Suprapubic skin (tissue), 4 donors: ENCODE results near the gene UGT3A1. TPM values are rescaled to one million over a fixed set of nuclear protein-coding genes. Genes with fewer than 3 reads are reported as not detected.

Experiments used
- DNase-seq, 2 donors: peaks; one replicate each; pipeline ENCODE4 v3.0.0-alpha.2; 2019; ENCODE audit warnings: low spot score in 2 of 2
- H3K27ac ChIP-seq: fragments of 200-600 bp; sonication (generic); one replicate; pipeline ENCODE4 v1.5.1; 2019
- H3K27me3 ChIP-seq: fragments of 200-600 bp; sonication (generic); one replicate; pipeline ENCODE4 v1.5.1; 2019
- H3K36me3 ChIP-seq: fragments of 200-600 bp; sonication (generic); one replicate; pipeline ENCODE4 v1.5.1; 2019
- H3K4me1 ChIP-seq: fragments of 200-600 bp; sonication (generic); one replicate; pipeline ENCODE4 v1.5.1; 2019
- H3K4me3 ChIP-seq: fragments of 200-600 bp; sonication (generic); one replicate; pipeline ENCODE4 v1.5.1; 2019; ENCODE audit warnings: mild to moderate bottlenecking
- H3K9me3 ChIP-seq: fragments of 200-600 bp; sonication (generic); one replicate; pipeline ENCODE4 v1.5.1; 2019
- CTCF ChIP-seq, 2 donors: fragments of 200-600 bp in 1 of 2; fragments of 450-650 bp in 1 of 2; sonication (generic) in 1 of 2; IDR thresholded peaks; one replicate each; pipeline ENCODE4 v1.5.1; 2016 to 2019; ENCODE audit warnings: antibody characterized with exemption in 2 of 2, mild to moderate bottlenecking in 1 of 2, moderate library complexity in 1 of 2
- EP300 ChIP-seq: sonication (generic); formaldehyde crosslinking; IDR thresholded peaks from one replicate; pipeline ENCODE4 v1.6.1; 2017; ENCODE audit warnings: antibody characterized with exemption
- POLR2A ChIP-seq, 2 donors: fragments of 450-650 bp; IDR thresholded peaks; one replicate each; pipeline ENCODE4 v1.6.1; 2017; ENCODE audit warnings: antibody characterized with exemption in 2 of 2, mild to moderate bottlenecking in 2 of 2, moderate library complexity in 2 of 2
- POLR2AphosphoS5 ChIP-seq, 3 donors: sonication (generic); formaldehyde crosslinking; IDR thresholded peaks; one replicate each; pipeline ENCODE4 v1.6.1; 2017; ENCODE audit warnings: antibody characterized with exemption in 3 of 3
- WGBS: methylation state at CpG from one replicate; pipeline ENCODE4 v1.1.5; 2018; 5-methylcytosine and 5-hydroxymethylcytosine counted together
- total RNA-seq, 4 donors: library from RNA; depleted of rRNA; stranded (reverse); fragments of >200 nt; gene quantifications; one replicate each; pipeline ENCODE4 v1.1.0, GENCODE V29; 2016

UGT3A1 gene
- total RNA-seq, 4 donors from 2014 or later: 0.13 to 0.19 TPM; not detected in 2

DNA sequence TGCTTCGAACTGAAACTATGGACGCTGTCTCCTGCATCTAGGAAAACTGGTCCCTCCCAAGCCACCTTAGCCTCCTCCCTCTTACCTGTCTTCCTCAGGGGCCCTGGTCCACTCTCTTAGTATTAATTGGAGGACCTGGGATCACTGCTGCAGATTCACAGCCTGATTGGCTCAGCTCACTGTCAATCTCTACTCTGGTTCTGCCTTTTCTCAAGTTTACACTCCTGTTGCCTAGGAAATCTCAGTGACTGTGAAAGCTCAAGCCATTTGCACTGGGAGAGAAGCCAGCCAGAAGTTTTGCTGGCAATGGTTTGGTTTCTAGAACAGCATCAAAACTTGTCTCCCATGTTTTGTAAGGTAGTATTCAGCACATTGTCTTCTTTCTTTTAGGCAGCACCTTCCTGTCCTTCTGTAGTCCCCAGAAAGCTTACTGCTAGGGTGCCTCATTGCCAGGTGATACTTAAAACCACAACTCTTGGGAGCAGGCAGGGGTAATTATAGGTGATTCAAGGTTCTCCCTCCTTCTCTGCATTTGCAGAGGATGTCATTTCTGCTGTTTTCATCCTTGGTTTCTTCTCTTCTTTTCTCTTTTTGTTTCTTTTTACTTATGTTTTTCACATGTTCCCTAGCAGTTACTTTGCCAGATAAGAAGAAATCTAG, 52.5 kb downstream of the UGT3A1 start, which contains the start of gene CAPSL:
TSS of gene CAPSL (minus strand) at position 55 of the 660 bp plus-strand sequence. CDS start 17,502 bp downstream, outside the sequence.
- DNase-seq: no peak
- Histone ChIP-seq H3K27me3 (no peaks in the 10 kb centered on the region), H3K4me1 (no peaks in the 10 kb centered on the region), H3K4me3 (no peak within 1 kb of the TSS), H3K9me3 (no peaks in the 10 kb centered on the region), H3K36me3 (no peaks in the 10 kb centered on the region), H3K27ac (no peak within 1 kb of the TSS)
- 35% methylated on average over 2 of the region's 2 CpGs for WGBS
- no peak for TF ChIP-seq POLR2A (IDR thresholded peaks at IDR 0.05)
- TF ChIP-seq EP300: no peak
- no peak for TF ChIP-seq CTCF (IDR thresholded peaks at IDR 0.05)
- no peak for TF ChIP-seq POLR2AphosphoS5 (IDR thresholded peaks at IDR 0.05)

DNA sequence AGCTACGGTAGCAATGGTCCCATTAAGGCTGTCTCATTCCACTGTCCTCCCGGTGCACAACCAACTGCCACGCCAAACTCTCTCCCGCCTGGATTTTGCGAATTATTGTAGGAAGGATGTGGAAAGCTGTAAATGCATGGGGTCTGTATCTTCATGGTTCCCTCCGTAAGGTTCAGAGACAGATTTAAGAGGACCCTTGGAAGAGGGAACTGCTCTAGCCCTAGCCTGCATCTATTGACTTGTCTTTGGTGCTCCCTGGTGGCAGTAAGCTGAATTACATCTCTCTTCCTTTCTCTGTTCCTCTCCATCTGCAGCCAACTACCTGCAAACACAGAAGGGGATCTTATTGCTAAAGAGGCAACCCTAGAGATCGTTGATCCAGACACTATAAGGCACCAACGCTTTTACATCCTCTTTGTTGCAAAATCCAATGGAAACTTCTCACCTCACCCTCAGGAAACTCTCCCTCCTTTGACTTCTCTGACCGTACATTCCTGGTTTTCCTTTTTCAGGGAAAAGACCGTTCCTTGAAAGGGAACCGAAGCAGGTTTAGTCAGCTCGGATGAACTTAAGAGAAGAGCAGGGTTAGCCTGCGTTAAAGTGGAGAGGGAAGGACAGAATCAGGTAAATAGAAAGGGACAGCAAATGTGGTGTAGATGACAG, 64.7 kb downstream of the UGT3A1 start:
- 32% methylated on average over 13 of the region's 13 CpGs for WGBS
- TF ChIP-seq CTCF (IDR thresholded peaks at IDR 0.05): peak; percentile 73 to 77
- no peak for TF ChIP-seq POLR2A (IDR thresholded peaks at IDR 0.05)
- TF ChIP-seq EP300: no peak
- no peak for TF ChIP-seq POLR2AphosphoS5 (IDR thresholded peaks at IDR 0.05)
- Histone ChIP-seq H3K4me1 (peaks cover 12% of the 10 kb centered on the region), H3K27me3 (peaks cover 39% of the 10 kb centered on the region), H3K9me3 (no peaks in the 10 kb centered on the region), H3K4me3 (no peak overlapping the region), H3K27ac (no peak overlapping the region), H3K36me3 (no peaks in the 10 kb centered on the region)
- no peak for DNase-seq

DNA sequence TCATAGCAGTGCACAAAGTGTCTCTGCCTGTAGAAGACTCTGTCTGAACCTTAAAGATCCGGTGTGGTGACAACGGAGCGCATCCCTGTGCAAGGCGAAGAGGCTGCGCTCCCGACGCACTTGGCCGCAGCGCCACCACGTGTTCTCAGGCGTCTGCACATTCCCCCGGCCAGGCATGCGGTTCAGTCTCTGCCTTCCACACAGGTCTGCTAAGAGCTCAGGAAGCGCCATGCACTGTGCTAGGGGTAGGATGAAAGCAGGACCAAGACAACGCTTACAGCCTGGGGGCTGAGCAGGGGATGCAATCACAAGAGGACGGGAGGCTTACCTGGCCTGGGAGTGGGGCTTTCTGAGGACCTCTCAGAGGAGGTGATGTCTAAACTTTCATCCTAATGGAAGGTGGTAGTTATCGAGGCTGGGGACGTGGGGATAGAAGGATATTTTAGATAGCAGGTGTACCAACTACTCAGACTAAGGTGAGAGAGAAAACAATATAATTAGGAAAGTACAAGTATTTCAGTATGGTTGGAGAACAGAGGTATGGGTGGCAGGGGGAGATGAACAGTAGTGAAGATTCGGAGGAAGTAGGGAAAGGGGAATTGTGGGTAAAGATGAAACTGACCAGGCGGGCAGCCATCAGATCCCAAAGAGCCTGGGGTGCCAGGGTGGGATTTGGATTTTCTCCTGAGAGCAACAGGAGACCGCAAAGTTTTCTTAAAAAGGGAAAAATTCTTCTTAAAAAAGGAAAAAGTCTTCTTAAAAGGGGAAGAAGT, 66.1 kb downstream of the UGT3A1 start:
- Histone ChIP-seq H3K36me3 (no peaks in the 10 kb centered on the region), H3K9me3 (no peaks in the 10 kb centered on the region), H3K27me3 (peaks cover 39% of the 10 kb centered on the region), H3K4me1 (peaks cover 12% of the 10 kb centered on the region), H3K4me3 (no peak overlapping the region), H3K27ac (no peak overlapping the region)
- peak; percentile 69 to 84 for DNase-seq
- WGBS: 16% methylated on average over 14 of the region's 21 CpGs
- TF ChIP-seq CTCF (IDR thresholded peaks at IDR 0.05) (peak; percentile 23 to 68), EP300 (no peak), POLR2AphosphoS5 (IDR thresholded peaks at IDR 0.05) (no peak)

DNA sequence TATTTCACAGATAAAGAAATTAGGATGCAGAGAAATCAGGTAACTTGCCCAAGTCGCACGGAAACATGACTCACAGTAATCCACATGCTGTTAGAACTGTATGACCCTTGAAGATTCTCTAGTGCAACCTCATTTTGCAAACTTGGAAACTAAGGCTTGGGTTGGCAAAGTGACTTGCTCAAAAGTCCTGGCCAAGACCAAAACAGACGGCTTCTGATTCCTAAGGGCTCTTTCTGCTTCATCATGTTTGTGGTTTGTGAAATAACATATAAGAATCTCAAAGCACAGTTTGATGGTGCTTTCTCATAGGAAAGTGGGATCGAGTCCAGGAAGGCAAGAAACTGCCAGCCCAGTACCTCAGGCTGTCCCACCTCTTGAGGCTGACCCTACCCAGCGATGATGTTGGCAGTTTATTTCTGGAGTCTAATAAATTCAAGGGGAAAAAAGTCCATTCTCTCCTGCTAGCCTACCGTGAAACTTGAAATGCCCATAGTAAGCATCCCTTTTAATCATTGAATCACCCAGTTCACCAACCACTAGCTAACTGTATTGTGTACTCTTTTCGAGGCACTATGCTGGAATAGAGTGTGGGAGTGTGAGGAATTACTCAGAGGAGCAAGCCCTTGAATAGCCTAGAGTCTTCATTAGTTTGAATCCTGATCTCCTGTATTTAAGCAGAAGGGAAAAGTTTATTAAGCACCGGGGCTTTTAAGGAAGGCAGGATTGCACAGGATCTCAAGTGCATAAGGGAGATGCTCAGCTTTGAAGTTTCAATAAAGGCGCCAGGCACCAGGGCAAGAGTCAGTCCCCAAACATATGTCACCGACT, 66.9 kb downstream of the UGT3A1 start:
- no peak overlapping the region for H3K27ac ChIP-seq
- TF ChIP-seq POLR2AphosphoS5 (IDR thresholded peaks at IDR 0.05): no peak
- TF ChIP-seq POLR2A (IDR thresholded peaks at IDR 0.05): no peak
- TF ChIP-seq EP300: no peak
- no peak for TF ChIP-seq CTCF (IDR thresholded peaks at IDR 0.05)
- H3K9me3 ChIP-seq: no peaks in the 10 kb centered on the region
- peaks cover 12% of the 10 kb centered on the region for H3K4me1 ChIP-seq
- H3K36me3 ChIP-seq: no peaks in the 10 kb centered on the region
- DNase-seq: no peak
- H3K4me3 ChIP-seq: no peak overlapping the region
- H3K27me3 ChIP-seq: peaks cover 39% of the 10 kb centered on the region
- WGBS: 37% methylated on average over 10 of the region's 10 CpGs
